ENCODE measurements around the gene TMEM9. TPM values are rescaled to one million over a fixed set of nuclear protein-coding genes. Genes with fewer than 3 reads are reported as not detected.
"Not testable (repeated sequence)": the region's sequence is repeated elsewhere in the genome, so short reads cannot be mapped to it uniquely, and the experiment has no call there.

TMEM9 gene
- total RNA-seq, 1 donor from 2014 or later = 25.0 TPM

DNA sequence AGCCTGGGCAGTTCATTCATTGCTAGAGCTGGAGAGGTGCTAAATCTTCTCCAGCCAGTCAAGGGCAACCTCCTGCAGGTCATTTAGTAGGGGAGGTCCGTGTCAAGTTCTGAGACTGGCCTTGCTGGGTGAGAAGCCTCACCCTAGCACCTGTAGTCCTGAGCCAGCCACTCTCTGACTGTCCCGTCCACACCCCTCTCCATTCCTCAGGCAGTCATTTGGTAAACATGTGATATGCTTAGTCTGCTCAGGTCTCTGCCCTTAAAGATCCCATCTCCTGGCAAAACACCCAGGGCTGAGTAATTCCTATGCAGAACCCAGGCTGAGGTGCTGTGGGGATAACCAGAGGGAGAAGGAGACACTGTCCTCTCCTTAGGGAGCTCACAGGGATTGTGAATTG, 22.7 kb upstream of the TMEM9 start:
- DNase-seq (ENCODE audit: low spot score) = peak; percentile 35
- intact Hi-C loops (cut with DNase I) = no loop called here

DNA sequence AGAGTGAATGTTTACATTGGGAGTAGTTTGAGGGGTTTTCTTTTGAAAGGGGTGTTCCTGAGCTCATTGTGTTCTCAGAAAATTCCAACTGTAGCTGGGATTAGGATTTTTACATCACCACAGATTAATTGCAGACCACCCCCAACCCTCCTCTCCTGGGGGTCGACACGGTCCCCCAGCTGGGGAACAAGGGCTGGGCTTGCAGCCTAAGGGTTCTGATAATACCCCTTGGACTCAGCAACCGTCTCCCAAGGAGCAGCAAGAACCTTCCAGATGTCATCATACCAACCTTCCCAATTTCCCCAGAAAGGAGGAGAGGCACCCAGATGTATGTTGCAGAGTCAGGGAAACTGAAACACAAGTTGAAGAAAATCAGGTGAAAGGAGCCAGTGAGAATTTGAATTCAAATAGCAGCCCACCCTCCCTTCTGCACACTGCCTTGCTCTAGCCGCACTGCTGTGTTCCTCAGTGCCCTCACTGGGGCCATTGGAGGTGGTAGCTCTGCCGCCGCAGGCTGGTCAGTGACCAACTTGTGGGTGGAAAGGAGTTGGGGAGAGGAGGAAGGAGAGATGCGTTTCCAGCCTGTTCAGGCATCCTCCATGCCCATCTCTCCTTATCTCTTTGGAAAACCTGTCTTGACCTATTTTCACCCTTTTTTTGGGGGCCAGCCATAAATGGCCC, 21.7 kb upstream of the TMEM9 start:
- peak; percentile 7 for DNase-seq (ENCODE audit: low spot score)
- intact Hi-C loops (cut with DNase I) = no loop called here

DNA sequence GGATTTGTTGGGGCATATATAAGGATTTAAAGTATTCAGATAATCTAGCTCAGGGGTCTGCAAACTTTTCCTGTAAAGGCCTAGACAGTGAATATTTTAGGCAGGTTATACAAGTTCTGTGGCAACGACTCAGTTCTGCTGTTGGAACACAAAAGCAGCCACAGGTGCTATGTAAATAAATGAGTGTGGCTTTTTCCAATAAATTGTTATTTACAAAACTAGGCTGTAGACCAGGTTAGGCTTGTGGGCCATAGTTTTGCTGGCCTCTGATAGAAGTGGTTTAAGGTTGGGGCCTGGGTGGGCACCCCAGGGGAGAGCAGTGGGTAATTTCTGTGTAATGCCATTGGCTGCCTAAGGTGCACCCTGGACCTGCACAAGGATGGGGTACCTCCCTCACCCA, 19.5 kb upstream of the TMEM9 start:
- DNase-seq (ENCODE audit: low spot score) = no peak
- intact Hi-C loops (cut with DNase I) = loop anchor here (1.0 kb wide), 1 partner anchor 22 kb away; no protein-coding TSS in a partner anchor

DNA sequence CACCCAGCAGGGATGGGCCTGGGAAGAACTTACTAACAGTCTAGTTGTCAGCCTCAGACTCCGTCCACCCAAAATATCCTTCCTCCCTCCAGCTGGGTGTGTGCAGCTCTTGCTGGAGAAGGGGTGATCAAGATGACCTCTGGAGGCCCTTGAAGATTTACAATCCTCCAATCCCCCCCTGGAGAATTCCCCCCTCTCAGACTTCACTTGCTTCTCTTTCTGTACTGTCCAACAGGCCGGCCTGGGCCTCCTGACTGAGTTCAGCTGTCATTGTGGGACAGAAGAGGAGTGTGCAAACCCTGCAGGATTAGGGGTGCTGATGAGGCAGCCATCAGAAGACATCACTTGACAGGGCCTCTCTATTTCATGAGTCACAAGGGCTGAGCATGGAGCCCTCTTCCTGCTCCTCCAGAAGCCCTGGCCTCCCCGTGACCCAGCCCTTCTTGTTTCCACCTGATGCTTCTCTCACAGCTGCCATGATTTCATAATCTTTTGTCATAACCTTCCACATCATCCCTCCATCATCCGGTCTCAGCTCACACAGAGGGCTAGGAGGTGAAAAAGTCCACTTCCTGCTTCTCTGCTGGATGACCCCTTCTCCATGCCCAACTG, 18.8 kb upstream of the TMEM9 start:
- intact Hi-C loops (cut with DNase I) = loop anchor here (1.0 kb wide), 1 partner anchor 22 kb away; no protein-coding TSS in a partner anchor
- DNase-seq (ENCODE audit: low spot score) = peak; percentile 53

DNA sequence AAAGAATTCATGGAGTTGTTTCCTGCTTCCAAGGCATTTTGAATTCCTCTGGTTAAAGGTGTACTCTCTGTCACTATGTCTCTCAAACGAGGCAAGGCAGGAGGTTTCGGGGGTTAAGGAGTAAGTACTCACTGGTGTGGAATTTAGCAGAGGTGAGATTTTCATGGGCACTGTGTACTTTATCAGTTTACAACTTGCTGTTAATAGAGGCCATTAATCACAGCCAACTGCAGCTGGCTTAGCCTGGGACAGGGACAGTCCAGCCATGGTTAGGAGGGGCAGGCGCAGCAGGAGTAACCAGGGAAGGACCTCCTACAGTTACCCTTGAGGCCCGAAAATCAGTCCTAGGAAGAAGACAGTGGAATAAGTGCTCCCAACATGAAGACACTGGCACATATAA, 18.1 kb upstream of the TMEM9 start:
- intact Hi-C loops (cut with DNase I) = no loop called here
- peak; percentile 12 for DNase-seq (ENCODE audit: low spot score)

DNA sequence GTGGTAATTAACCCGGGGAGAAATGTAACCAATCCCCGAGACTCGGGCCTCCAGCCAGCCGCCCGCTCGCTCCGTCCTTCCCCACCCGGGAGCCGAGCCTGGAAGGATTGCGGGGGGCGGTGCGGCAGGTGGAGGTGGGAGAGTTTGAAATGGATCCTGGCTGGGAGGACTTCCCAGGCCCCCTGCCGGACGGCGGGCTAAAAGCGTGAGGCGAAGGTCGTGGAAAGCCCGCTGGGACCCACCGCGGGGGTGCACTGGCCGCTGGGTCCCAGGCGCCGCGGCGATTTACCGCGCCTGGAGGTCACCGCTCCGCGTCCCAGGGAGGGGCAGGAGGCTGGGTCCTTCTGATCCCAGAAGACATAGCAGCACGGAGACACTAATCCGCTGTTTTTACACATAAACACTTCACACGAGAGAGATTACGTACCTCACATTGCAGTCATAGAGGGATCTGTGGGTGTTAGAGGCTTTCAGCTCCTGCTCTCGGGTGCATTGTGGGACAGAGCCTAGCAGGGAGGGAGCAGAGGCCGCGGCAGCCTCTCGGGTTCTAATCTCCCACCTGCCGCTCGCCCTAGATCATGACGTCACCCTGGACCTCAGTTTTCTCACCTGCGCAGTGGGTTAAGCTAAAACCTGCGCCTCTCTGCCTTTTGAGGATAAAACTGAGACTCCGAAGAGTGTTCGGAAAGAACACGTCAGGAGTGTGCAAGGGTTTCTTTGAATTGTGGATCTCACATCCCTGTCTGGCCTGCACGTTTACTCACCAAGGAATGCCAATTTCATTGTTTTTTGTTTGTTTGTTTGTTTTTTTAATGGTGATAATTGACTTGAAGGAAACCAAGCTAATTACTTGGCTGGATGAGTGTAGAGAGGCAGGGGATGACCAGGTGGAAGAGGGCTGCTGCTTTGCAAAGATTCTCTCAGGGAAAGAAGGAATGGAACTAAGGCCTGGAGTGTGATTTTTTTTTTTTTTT, 17.1 kb upstream of the TMEM9 start:
- intact Hi-C loops (cut with DNase I) = no loop called here
- peak; percentile 76 for DNase-seq (ENCODE audit: low spot score)

DNA sequence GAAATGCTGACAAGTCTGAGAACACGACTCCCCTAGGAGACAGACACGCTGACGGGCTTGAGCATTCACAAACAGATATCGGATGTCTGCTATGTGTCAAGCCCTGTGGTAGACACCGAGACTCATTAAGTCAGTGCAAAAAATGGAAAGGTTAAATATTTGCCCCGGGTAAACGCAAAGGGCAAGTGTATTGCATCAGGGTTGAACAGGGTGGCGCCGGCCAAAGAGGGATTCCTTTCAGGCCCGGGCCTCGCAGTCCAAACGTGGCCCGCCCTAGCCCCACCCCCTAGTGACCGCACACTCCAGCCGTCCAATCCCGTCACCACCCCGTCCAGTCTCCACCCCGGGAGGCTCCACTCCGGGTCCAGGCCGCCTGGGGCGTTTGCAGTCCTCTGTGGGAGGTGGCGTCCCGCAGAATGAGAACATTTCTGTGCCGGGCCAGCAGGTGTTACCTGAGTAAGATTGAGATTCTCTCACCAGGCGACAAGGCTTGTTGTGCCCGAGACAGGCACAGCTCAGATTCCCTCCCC, 16.3 kb upstream of the TMEM9 start:
- intact Hi-C loops (cut with DNase I) = no loop called here
- DNase-seq (ENCODE audit: low spot score) = peak; percentile 98

DNA sequence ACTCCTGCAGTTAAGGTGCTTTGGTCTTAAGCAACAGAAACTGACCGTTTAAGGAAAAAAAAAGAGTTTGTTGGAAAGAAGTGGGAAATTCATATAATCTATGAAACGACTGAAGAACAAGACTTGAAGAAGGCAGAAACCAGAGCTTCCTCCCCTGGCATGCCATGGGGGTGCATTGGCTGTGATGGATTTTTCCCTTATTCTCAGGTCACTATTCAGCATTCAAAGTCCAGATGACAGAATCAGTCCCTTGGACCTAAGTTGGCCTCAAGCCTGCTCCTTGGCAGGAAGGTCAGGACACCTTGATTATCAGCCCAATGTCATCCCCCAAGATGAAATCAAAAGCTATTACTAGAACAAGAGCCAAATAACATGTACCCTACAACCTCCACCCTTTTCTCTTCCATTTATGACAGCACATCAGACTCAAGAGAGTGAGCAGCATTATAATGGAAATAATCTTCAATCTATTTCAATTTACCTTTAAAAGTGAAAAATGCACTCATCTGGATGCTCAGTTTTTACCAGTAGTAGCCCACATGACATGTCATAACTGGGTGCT, 15.8 kb upstream of the TMEM9 start:
- intact Hi-C loops (cut with DNase I) = no loop called here
- no peak for DNase-seq (ENCODE audit: low spot score)

DNA sequence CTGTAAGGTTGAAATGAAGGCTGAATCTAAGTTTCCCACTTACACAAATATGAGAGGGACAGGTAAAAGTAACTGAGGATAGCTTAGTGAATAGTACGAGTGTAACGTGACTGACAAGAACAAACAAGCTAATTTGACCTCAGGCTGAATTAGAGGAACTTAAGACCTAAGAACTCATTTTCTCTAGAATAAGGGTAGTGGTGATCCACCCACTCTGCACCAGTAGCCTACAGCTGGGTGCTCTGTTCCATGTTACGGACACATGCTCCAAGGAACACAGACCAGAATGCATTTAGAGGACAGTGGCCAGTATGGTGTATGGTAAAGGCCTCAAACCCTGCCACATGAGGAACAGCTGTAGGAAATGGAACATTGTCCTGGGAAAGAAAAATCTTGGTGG, 14.9 kb upstream of the TMEM9 start:
- peak; percentile 12 for DNase-seq (ENCODE audit: low spot score)
- intact Hi-C loops (cut with DNase I) = no loop called here

DNA sequence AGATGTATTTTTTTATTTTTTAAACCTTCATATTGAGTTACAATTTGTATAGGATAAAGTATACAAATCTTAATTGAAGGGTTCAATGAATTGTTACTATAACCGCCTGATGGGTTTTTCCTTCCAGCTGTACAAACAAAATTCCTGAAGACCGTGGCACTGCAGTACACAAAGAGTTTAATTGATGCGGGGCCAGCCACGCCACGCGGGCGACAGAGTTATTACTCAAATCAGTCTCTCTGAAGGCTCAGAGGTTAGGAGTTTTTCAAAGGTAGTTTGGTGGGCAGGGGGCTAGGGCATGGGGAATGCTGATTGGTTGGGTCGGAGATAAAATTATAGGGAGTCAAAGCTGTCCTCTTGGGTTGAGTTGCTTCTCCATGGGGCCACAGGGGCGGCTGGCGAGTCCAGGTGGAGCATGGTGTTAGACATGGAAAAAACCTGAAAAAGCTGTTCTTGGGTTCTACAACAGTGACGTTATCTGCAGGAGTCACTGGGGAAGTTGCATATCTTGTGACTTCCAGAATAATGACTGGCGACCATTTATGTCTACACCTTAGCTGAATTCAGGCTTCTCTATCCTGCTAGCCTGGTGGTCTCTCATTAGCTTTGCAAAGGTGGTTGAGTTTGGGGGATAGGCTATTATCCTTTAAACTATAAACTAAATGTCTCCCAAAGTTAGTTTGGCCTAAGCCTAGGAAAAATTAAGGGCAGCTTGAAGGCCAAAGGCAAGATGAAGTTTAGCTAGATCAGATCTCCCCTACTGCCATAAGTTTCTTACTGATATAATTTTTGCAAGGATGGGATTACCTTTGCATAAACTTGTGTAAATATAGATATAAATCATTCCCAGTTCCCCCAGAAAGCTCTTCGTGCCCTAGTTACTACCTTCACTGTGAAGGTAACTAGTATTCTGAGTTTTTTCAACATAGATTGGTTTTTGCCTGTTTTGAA, 13.0 kb upstream of the TMEM9 start:
- DNase-seq (ENCODE audit: low spot score) = peak; percentile 68
- intact Hi-C loops (cut with DNase I) = no loop called here

DNA sequence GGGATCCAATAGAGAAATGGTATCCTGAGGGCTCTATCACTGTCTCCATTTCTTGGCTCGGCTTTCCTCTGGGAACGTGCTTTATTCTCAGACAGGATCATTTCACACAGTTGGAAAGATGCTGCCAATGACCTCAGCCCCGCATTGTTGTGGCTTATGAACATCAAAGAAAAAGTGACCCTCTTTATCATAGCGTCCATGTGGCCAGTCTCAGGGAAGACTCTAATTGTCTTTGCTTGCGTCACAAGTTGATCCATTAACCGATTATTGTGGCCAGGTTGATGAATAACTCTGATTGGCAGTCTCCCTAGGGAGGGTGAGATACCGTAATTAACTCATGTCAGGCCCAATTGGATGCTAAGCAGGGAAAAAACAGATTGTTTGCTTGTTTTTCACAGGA, 10.4 kb upstream of the TMEM9 start:
- peak; percentile 12 for DNase-seq (ENCODE audit: low spot score)
- intact Hi-C loops (cut with DNase I) = no loop called here

DNA sequence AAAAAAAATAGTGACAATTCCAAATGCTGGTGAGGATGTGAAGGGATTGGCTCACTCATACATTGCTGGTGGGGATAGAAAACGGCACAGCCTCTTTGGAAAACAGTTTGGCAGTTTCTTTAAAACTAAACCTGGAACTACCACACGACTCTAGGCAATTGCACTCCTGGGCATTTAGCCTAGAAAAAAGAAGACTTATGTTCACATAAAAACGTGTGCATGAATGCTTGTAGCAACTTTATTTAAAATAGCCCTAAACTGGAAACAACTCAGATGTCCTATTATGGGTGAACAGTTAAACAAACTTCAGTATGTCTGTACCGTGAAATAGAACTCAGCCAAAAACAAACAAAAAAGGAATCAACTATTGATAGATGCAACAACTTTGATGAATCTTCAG, 9.4 kb upstream of the TMEM9 start:
- DNase-seq (ENCODE audit: low spot score) = no peak
- intact Hi-C loops (cut with DNase I) = no loop called here

DNA sequence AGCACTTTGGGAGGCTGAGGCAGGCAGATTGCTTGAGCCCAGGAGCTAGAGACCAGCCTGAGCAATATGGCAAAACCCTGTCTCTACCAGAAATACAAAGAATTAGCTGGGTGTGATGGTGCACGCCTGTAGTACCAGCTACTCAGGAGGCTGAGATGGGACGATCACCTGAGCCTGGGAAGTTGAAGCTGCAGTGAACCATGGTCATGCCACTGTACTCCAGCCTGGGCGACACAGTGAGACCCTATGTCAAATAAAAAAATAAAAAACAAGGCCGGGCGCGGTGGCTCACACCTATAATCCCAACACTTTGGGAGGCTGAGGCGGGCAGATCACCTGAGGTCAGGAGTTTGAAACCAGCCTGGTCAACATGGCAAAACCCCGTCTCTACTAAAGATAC, 8.8 kb upstream of the TMEM9 start:
- DNase-seq (ENCODE audit: low spot score) = peak; percentile 54
- intact Hi-C loops (cut with DNase I) = not testable (repeated sequence)

DNA sequence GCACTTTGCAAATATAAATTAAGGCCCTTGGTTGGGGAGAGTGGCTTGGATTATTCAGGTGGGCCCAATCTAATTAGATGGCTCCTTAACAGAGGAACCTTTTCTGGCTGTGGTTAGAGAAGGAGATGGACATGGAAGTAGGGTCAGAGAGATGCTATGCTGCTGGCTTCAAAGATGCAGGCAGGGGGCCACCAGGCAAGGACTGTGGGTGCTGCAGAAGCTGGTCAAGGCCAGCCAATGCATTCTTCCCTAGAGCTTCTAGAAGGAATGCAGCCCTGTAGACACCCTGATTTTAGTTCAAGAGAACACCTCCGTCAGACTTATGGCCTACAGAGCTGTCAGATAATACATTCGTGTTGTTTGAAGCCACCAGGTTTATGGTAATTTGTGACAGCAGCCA, 3.7 kb upstream of the TMEM9 start:
- DNase-seq (ENCODE audit: low spot score) = peak; percentile 47
- intact Hi-C loops (cut with DNase I) = no loop called here

DNA sequence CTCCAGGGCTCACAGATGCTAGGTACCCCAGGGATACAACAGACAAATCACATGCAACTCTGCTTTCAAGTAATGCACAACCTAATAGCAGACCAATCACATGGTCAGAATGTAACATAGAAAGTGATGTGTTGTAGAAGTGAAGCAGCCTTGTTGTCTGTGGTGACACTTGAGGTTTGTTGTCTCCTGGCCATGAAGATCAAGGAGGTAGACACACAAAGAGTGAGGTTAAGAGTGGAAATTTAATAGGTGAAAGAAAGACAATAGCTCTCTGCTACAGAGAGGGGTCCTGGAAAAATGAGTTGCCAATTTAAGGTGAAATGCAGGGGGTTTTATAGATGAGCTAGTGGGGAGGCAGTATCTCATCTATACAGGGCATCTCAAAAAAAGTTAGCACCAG, 2.5 kb upstream of the TMEM9 start:
- intact Hi-C loops (cut with DNase I) = no loop called here
- no peak for DNase-seq (ENCODE audit: low spot score)

DNA sequence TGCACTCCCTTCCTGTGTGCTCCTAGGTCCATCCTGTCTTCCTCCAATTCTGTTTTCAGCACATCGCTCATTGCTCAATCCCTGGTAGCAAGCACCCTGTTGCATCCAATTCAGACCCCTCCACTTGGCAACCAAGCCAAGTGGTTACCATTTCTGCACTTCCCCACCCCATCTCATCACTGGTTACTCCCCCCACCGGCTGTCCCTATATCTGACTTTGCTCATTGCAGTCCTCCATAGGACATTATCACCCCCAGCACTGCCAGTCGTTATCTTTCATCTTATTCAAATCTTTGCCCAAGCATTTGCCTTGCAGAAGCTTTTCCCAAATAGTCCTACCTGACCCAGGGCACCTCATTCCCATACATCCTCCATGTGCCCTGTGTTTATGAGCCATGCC, 2.1 kb upstream of the TMEM9 start:
- intact Hi-C loops (cut with DNase I) = no loop called here
- DNase-seq (ENCODE audit: low spot score) = no peak

DNA sequence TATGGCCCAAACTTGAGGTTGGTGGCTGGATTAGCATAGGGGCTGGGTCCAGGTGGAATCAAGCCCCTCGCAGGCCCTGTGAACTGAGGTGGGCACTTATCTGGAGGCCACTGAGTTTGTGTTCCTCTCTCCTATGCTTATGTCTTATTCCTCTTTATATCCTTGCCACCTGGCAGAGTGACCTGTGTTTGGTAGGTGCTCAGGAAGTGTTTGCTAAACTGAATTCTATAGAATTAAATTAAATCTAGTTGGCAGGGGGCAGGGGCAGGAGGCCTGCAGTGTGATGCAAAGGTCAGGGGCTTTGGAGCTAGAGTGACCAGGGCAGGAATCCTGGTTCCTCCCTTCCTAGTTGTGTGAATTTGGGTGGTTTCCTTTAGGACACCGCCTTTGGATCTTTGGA, 1.1 kb upstream of the TMEM9 start:
- DNase-seq (ENCODE audit: low spot score) = peak; percentile 5
- intact Hi-C loops (cut with DNase I) = no loop called here

DNA sequence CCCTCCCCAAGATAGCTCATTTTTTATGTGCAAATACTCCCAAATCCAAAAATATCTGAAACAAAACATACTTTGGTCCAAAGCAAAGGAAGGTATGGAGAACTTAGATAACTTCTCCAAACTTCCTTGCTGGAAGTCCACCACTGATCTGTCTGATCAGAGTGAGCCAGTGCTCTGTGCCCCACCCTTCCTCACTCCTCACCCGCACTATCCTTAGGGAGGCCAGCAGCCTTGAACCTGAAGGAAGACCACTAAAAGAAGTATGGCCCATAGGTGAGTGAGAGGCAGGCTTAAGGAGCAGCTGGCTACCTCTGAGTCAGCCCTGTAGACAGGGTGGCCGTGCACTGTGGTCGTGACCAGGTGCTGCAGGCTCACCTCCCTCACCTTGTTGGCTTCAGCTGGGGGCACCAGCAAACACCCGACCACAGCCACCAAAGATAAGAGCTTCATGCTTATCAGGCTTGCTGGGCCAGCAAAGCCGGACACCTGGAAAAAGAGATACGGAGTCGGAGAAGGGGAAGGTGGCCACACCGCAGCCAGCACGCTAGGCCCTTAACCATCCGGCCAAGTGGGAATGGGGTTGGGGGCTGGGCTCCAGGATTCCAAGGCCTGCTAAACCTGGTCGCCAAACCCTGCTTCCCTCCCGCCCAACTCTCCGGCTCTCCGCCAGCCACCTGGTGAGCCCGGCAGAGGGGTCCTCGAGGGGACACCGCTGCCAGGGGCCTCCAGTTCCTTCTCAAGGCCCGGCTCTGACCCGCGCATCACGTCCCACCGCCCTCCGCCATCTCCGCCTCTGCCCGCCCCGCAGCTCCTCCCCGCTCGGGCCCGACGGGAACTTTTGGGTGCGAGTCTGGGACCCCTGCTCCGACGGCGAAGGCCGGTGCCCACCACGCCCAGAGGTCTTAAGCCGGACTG, 543 bp downstream of the TMEM9 start:
- intact Hi-C loops (cut with DNase I) = no loop called here

More for the DNA sequence above, 543 bp downstream of the TMEM9 start:
- DNase-seq (ENCODE audit: low spot score) = no peak

Data from cardiac septum (tissue), 1 donor.